ENCODE results near the gene ERBB4. TPM values are rescaled to one million over a fixed set of nuclear protein-coding genes. Genes with fewer than 3 reads are reported as not detected.

Gene ERBB4
- total RNA-seq, 1 donor from 2014 or later = 9.9 TPM

DNA sequence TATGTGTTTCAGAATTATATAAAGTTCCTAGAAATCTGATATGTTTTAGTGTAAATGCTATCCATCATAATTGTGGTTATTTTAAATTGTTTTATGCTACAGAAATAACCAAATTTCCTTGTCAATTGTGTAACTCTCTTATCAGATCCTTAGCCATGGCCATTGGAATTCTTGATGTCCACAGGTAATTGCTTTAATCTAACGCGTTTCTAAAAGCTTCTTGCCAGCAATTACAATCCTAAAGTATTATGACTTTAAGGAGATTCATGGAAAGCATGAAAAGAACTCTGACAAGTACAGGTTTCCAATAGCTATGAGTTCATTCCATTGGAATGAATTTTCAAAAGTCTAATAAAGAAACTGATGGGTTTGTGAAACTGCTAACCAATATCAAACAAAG, 472.1 kb downstream of the ERBB4 start:
- Mint-ChIP-seq H3K27ac (no peak overlapping the region), H3K4me1 (ENCODE audit: unreplicated experiment) (no peaks in the 10 kb centered on the region), H3K4me3 (no peak overlapping the region), H3K36me3 (no peaks in the 10 kb centered on the region), H3K27me3 (no peaks in the 10 kb centered on the region), H3K9me3 (no peaks in the 10 kb centered on the region)
- TF ChIP-seq CTCF (conservative IDR thresholded peaks at IDR 0.05) = no peak
- DNase-seq (ENCODE audit: extremely low spot score, unreplicated experiment) = no peak

- H3K27me3 Mint-ChIP-seq = no peaks in the 10 kb centered on the region
- H3K27ac Mint-ChIP-seq = no peak overlapping the region
- no peak for TF ChIP-seq CTCF (conservative IDR thresholded peaks at IDR 0.05)
- DNase-seq (ENCODE audit: extremely low spot score, unreplicated experiment) = no peak
- no peaks in the 10 kb centered on the region for H3K36me3 Mint-ChIP-seq
- no peaks in the 10 kb centered on the region for H3K4me1 Mint-ChIP-seq (ENCODE audit: unreplicated experiment)
- H3K9me3 Mint-ChIP-seq = no peaks in the 10 kb centered on the region
- no peak overlapping the region for H3K4me3 Mint-ChIP-seq
These were observed 474.3 kb downstream of the ERBB4 start for GRCh38 chr2:212064318-212064717.

GRCh38 chr2:212052412-212053159, 486.0 kb downstream of the ERBB4 start:
- TF ChIP-seq CTCF (conservative IDR thresholded peaks at IDR 0.05) = no peak
- Mint-ChIP-seq H3K27ac (no peak overlapping the region), H3K36me3 (peaks cover 7% of the 10 kb centered on the region), H3K27me3 (no peaks in the 10 kb centered on the region), H3K9me3 (peaks cover 27% of the 10 kb centered on the region), H3K4me3 (no peak overlapping the region), H3K4me1 (ENCODE audit: unreplicated experiment) (no peaks in the 10 kb centered on the region)
- DNase-seq (ENCODE audit: extremely low spot score, unreplicated experiment) = no peak

GRCh38 chr2:212050871-212051270, 487.7 kb downstream of the ERBB4 start:
- peaks cover 7% of the 10 kb centered on the region for H3K36me3 Mint-ChIP-seq
- no peak overlapping the region for H3K27ac Mint-ChIP-seq
- no peak overlapping the region for H3K4me3 Mint-ChIP-seq
- no peak for DNase-seq (ENCODE audit: extremely low spot score, unreplicated experiment)
- H3K4me1 Mint-ChIP-seq (ENCODE audit: unreplicated experiment) = no peaks in the 10 kb centered on the region
- peaks cover 24% of the 10 kb centered on the region for H3K9me3 Mint-ChIP-seq
- no peak for TF ChIP-seq CTCF (conservative IDR thresholded peaks at IDR 0.05)
- H3K27me3 Mint-ChIP-seq = no peaks in the 10 kb centered on the region

GRCh38 chr2:212042562-212042961, 496.0 kb downstream of the ERBB4 start:
- H3K36me3 Mint-ChIP-seq = no peaks in the 10 kb centered on the region
- no peak for TF ChIP-seq CTCF (conservative IDR thresholded peaks at IDR 0.05)
- H3K9me3 Mint-ChIP-seq = no peaks in the 10 kb centered on the region
- no peaks in the 10 kb centered on the region for H3K4me1 Mint-ChIP-seq (ENCODE audit: unreplicated experiment)
- DNase-seq (ENCODE audit: extremely low spot score, unreplicated experiment) = no peak
- no peaks in the 10 kb centered on the region for H3K27me3 Mint-ChIP-seq
- H3K27ac Mint-ChIP-seq = no peak overlapping the region
- no peak overlapping the region for H3K4me3 Mint-ChIP-seq

All from type B pancreatic cell (in vitro differentiated cells).